ENCODE results near the gene IGSF23.
"Not testable (repeated sequence)": the region's sequence is repeated elsewhere in the genome, so short reads cannot be mapped to it uniquely, and the experiment has no call there.

IGSF23 gene

GRCh38 chr19:44663996-44664395, 50.6 kb downstream of the IGSF23 start:
- DNase-seq (ENCODE audit: low read depth in 1 of 2, low spot score in 1 of 2): no peak

GRCh38 chr19:44664976-44665375, 51.6 kb downstream of the IGSF23 start:
- DNase-seq (ENCODE audit: low read depth in 1 of 2, low spot score in 1 of 2): no peak

- DNase-seq (ENCODE audit: low read depth in 1 of 2, low spot score in 1 of 2): no peak
Measured at GRCh38 chr19:44666852-44667556, 53.6 kb downstream of the IGSF23 start.

GRCh38 chr19:44668985-44669764, 55.8 kb downstream of the IGSF23 start:
- DNase-seq (ENCODE audit: low read depth in 1 of 2, low spot score in 1 of 2): no peak

- DNase-seq (ENCODE audit: low read depth in 1 of 2, low spot score in 1 of 2): not testable (repeated sequence)
Measured at GRCh38 chr19:44670027-44670426, 56.7 kb downstream of the IGSF23 start.

GRCh38 chr19:44671400-44671799, 58.0 kb downstream of the IGSF23 start, which contains the start of gene CEACAM19:
Gene CEACAM19 (plus strand): TSS chr19:44671482. CDS start chr19:44671932, 450 bp downstream.
- no peak for DNase-seq (ENCODE audit: low read depth in 1 of 2, low spot score in 1 of 2)

GRCh38 chr19:44672226-44672625, 58.9 kb downstream of the IGSF23 start:
- no peak for DNase-seq (ENCODE audit: low read depth in 1 of 2, low spot score in 1 of 2)

- DNase-seq (ENCODE audit: low read depth in 1 of 2, low spot score in 1 of 2): no peak
Measured at GRCh38 chr19:44673510-44673909, 60.1 kb downstream of the IGSF23 start.

- DNase-seq (ENCODE audit: low read depth in 1 of 2, low spot score in 1 of 2): no peak
Measured at GRCh38 chr19:44675521-44675920, 62.2 kb downstream of the IGSF23 start.

GRCh38 chr19:44677019-44677811, 63.9 kb downstream of the IGSF23 start:
- DNase-seq (ENCODE audit: low read depth in 1 of 2, low spot score in 1 of 2): no peak

GRCh38 chr19:44680536-44680935, 67.2 kb downstream of the IGSF23 start:
- no peak for DNase-seq (ENCODE audit: low read depth in 1 of 2, low spot score in 1 of 2)

- no peak for DNase-seq (ENCODE audit: low read depth in 1 of 2, low spot score in 1 of 2)
Measured at GRCh38 chr19:44681992-44682790, 68.8 kb downstream of the IGSF23 start.

- DNase-seq (ENCODE audit: low read depth in 1 of 2, low spot score in 1 of 2): no peak
Measured at GRCh38 chr19:44682807-44683206, 69.4 kb downstream of the IGSF23 start.

GRCh38 chr19:44683434-44684210, 70.3 kb downstream of the IGSF23 start:
- no peak for DNase-seq (ENCODE audit: low read depth in 1 of 2, low spot score in 1 of 2)

- DNase-seq (ENCODE audit: low read depth in 1 of 2, low spot score in 1 of 2): not testable (repeated sequence)
Measured at GRCh38 chr19:44684396-44684795, 71.0 kb downstream of the IGSF23 start.

GRCh38 chr19:44684892-44685863, 71.8 kb downstream of the IGSF23 start:
- DNase-seq (ENCODE audit: low read depth in 1 of 2, low spot score in 1 of 2): no peak

GRCh38 chr19:44685877-44686276, 72.5 kb downstream of the IGSF23 start:
- DNase-seq (ENCODE audit: low read depth in 1 of 2, low spot score in 1 of 2): no peak

All from stimulated activated CD4-positive, alpha-beta T cell treated with anti-CD3 and anti-CD28 coated beads, Interleukin-15, amount 100 ng/mL, for 1 hour (primary cell).